Tibial nerve (tissue), 4 donors: ENCODE measurements around the gene ZNF655. TPM values are rescaled to one million over a fixed set of nuclear protein-coding genes. Genes with fewer than 3 reads are reported as not detected.

ENCODE experiments used
- DNase-seq, 2 donors: peaks; one replicate each; pipeline ENCODE4 v3.0.0-alpha.2; 2019; ENCODE audit warnings: low spot score in 2 of 2
- H3K27ac ChIP-seq, 4 donors: fragments of 200-600 bp; sonication (generic) in 3 of 4; one replicate each; pipeline ENCODE4 v1.5.1; 2017 to 2019; ENCODE audit warnings: mild to moderate bottlenecking in 1 of 4
- H3K27me3 ChIP-seq, 2 donors: fragments of 200-600 bp; sonication (generic) in 1 of 2; one replicate each; pipeline versions ENCODE4 v1.5.1 to v1.6.0; 2017 to 2019
- H3K36me3 ChIP-seq, 3 donors: fragments of 200-600 bp; sonication (generic); one replicate each; pipeline ENCODE4 v1.5.1; 2018 to 2019
- H3K4me1 ChIP-seq, 4 donors: fragments of 200-600 bp; sonication (generic) in 3 of 4; one replicate each; pipeline ENCODE4 v1.5.1; 2017 to 2019
- H3K4me3 ChIP-seq, 4 donors: fragments of 200-600 bp; sonication (generic) in 3 of 4; one replicate each; pipeline ENCODE4 v1.5.1; 2017 to 2019; ENCODE audit warnings: mild to moderate bottlenecking in 1 of 4, moderate library complexity in 1 of 4
- H3K9me3 ChIP-seq, 4 donors: fragments of 200-600 bp; sonication (generic) in 3 of 4; one replicate each; pipeline ENCODE4 v1.5.1; 2017 to 2019
- EP300 ChIP-seq, 2 donors: sonication (generic); formaldehyde crosslinking; IDR thresholded peaks; one replicate each; pipeline ENCODE4 v1.6.1; 2017; ENCODE audit warnings: antibody characterized with exemption in 2 of 2, mild to moderate bottlenecking in 1 of 2
- POLR2A ChIP-seq, 2 donors: fragments of 450-650 bp; IDR thresholded peaks; one replicate each; pipeline ENCODE4 v1.6.1; 2017; ENCODE audit warnings: antibody characterized with exemption in 2 of 2, mild to moderate bottlenecking in 2 of 2, moderate library complexity in 2 of 2
- WGBS, 2 donors: methylation state at CpG; one replicate each; pipeline ENCODE4 v1.1.5; 2018; 5-methylcytosine and 5-hydroxymethylcytosine counted together
- total RNA-seq, 4 donors: library from RNA; depleted of rRNA; stranded (reverse); fragments of >200 nt; gene quantifications; one replicate each; pipeline ENCODE4 v1.1.0, GENCODE V29; 2016
- TF ChIP-seq, protein P1 (sequence below), 5 experiments: fragments of 200-600 bp in 3 of 5; fragments of 450-650 bp in 2 of 5; sonication (generic) in 3 of 5; IDR thresholded peaks; one replicate each; pipeline ENCODE4 v1.5.1; 2016 to 2019; ENCODE audit warnings: antibody characterized with exemption in 5 of 5, mild to moderate bottlenecking in 3 of 5, moderate library complexity in 2 of 5

The ZNF655 gene
- total RNA-seq, 4 donors from 2014 or later = 90.8 to 140 (median 104) TPM

DNA sequence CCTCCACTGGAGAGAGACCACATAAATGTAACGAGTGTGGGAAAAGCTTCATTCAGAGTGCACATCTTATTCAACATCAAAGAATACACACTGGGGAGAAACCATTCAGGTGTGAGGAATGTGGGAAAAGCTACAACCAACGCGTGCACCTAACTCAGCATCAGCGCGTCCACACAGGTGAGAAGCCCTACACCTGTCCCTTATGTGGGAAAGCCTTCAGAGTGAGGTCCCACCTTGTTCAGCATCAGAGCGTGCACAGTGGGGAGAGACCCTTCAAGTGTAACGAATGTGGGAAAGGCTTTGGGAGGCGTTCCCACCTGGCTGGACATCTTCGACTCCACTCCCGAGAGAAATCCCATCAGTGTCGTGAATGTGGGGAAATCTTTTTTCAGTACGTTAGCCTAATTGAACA, 27.1 kb upstream of the ZNF655 start:
- Histone ChIP-seq H3K4me1 (no peaks in the 10 kb centered on the region), H3K9me3 (peaks cover 0 to 91% (median 14%) of the 10 kb centered on the region in 4 donors), H3K4me3 (no peak overlapping the region), H3K27ac (no peak overlapping the region), H3K36me3 (peaks cover 10 to 95% (median 33%) of the 10 kb centered on the region in 3 donors), H3K27me3 (no peaks in the 10 kb centered on the region)
- 97 to 98% methylated on average over 12 of the region's 12 CpGs for WGBS, 2 donors
- no peak for DNase-seq
- TF ChIP-seq EP300 (IDR thresholded peaks at IDR 0.05) = no peak
- TF ChIP-seq, protein P1, sequence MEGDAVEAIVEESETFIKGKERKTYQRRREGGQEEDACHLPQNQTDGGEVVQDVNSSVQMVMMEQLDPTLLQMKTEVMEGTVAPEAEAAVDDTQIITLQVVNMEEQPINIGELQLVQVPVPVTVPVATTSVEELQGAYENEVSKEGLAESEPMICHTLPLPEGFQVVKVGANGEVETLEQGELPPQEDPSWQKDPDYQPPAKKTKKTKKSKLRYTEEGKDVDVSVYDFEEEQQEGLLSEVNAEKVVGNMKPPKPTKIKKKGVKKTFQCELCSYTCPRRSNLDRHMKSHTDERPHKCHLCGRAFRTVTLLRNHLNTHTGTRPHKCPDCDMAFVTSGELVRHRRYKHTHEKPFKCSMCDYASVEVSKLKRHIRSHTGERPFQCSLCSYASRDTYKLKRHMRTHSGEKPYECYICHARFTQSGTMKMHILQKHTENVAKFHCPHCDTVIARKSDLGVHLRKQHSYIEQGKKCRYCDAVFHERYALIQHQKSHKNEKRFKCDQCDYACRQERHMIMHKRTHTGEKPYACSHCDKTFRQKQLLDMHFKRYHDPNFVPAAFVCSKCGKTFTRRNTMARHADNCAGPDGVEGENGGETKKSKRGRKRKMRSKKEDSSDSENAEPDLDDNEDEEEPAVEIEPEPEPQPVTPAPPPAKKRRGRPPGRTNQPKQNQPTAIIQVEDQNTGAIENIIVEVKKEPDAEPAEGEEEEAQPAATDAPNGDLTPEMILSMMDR (IDR thresholded peaks at IDR 0.05) = no peak
- TF ChIP-seq POLR2A (IDR thresholded peaks at IDR 0.05) = no peak

DNA sequence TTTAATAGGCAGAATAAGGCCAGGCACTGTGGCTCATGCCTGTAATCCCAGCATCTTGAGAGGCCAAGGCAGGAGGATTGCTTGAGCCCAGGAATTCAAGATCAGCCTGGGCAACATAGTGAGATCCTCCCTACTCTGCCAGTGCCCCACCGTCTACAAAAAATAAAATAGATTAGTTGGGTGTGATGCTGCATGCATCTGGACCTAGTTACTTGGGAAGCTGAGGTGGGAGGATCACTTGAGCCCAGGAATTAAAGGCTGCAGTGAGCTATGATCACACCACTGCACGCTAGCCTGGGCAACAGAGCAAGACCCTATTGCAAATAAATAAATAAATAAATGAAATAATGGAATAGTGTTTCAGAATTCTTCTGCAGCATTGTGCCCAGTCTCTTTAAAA, 22.8 kb upstream of the ZNF655 start:
- H3K36me3 ChIP-seq = peaks cover 8 to 74% (median 19%) of the 10 kb centered on the region in 3 donors
- WGBS, 2 donors = 95 to 96% methylated on average over 2 of the region's 2 CpGs
- no peaks in the 10 kb centered on the region for H3K4me1 ChIP-seq
- H3K27ac ChIP-seq = no peak overlapping the region
- TF ChIP-seq EP300 (IDR thresholded peaks at IDR 0.05) = no peak
- TF ChIP-seq, protein P1 (IDR thresholded peaks at IDR 0.05) = no peak
- no peak for TF ChIP-seq POLR2A (IDR thresholded peaks at IDR 0.05)
- no peak for DNase-seq
- peaks cover 0 to 100% (median 15%) of the 10 kb centered on the region in 4 donors for H3K9me3 ChIP-seq
- no peaks in the 10 kb centered on the region for H3K27me3 ChIP-seq
- no peak overlapping the region for H3K4me3 ChIP-seq

DNA sequence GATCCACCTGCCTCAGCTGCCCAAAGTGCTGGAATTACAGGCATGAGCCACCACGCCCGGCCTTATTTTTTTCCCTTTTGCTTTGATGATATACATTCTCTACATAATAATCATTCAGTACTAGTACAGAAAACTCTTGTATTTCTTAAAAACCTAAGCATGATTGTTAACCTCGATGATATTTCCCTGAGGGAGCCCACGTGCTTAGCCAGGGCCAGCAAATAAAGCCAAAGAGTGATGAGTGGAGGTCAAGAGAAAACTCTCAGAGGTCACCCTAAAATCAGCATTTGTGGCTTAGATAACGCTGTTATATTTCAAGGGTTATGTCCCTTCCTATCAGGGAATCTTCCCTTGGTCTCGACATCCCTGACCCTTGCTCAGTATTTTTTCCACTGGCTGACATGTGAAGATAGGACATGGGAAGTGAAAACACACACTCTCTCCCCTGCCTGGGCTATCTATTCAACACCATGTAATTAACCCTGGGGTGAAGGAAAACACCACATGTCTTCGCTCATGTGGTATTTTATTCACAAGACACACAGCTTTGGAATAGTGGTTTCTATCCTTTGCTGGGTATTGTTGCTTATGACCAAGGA, 19.1 kb upstream of the ZNF655 start:
- 81% methylated on average over 7 of the region's 7 CpGs for WGBS, 2 donors
- H3K36me3 ChIP-seq = peaks cover 0 to 65% (median 0%) of the 10 kb centered on the region in 3 donors
- no peak overlapping the region for H3K27ac ChIP-seq
- H3K9me3 ChIP-seq = peaks cover 0 to 98% (median 8%) of the 10 kb centered on the region in 4 donors
- TF ChIP-seq EP300 (IDR thresholded peaks at IDR 0.05) (no peak), POLR2A (IDR thresholded peaks at IDR 0.05) (no peak)
- TF ChIP-seq, protein P1 (IDR thresholded peaks at IDR 0.05) = no peak
- H3K27me3 ChIP-seq = no peaks in the 10 kb centered on the region
- no peak overlapping the region for H3K4me3 ChIP-seq
- no peak for DNase-seq
- no peaks in the 10 kb centered on the region for H3K4me1 ChIP-seq

DNA sequence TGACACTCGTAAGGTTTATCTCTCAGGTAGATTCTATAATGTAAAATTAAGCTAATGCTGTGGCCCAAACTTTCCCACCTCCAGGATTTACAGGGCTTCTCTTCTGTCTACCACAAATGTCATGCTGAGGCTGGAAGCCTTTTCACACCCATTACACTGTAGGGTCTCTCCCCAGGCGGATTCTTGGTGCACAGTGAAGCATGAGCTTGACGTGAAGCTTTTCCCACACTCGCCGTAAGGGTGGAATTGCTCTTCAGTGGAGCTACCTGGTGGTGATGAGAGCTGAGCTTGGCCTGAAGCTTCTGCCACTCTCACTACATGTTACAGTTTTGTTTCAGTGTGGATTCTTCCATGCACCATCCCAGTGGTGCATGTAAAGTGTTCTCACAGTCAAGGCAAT, 17.9 kb upstream of the ZNF655 start:
- Histone ChIP-seq H3K36me3 (peaks cover 0 to 62% (median 0%) of the 10 kb centered on the region in 3 donors), H3K9me3 (peaks cover 0 to 90% (median 8%) of the 10 kb centered on the region in 4 donors), H3K4me1 (no peaks in the 10 kb centered on the region), H3K27me3 (no peaks in the 10 kb centered on the region), H3K27ac (no peak overlapping the region), H3K4me3 (no peak overlapping the region)
- no peak for DNase-seq
- no peak for TF ChIP-seq POLR2A (IDR thresholded peaks at IDR 0.05)
- TF ChIP-seq, protein P1 (IDR thresholded peaks at IDR 0.05) = no peak
- TF ChIP-seq EP300 (IDR thresholded peaks at IDR 0.05) = no peak
- 91 to 94% methylated on average over 5 of the region's 5 CpGs for WGBS, 2 donors

DNA sequence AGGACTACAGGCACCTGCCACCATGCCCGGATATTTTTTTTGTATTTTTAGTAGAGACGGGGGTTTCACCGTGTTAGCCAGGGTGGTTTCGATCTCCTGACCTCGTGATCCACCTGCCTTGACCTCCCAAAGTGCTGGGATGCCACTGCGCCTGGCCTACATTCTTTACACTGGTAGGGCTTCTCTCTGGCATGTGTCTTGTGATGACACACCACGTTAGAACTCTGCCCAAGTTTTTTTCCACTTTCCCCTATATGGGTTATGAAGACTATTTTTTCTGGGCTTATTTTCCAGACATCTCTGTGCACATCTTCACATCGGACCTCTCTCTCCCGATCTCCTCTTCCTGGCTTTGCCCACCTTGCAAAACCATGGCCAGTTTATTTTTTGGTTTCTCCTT, 17.2 kb upstream of the ZNF655 start:
- H3K9me3 ChIP-seq = peaks cover 0 to 89% (median 8%) of the 10 kb centered on the region in 4 donors
- no peak overlapping the region for H3K4me3 ChIP-seq
- DNase-seq = no peak
- H3K27ac ChIP-seq = no peak overlapping the region
- WGBS, 2 donors = 88 to 92% methylated on average over 9 of the region's 9 CpGs
- TF ChIP-seq EP300 (IDR thresholded peaks at IDR 0.05) = no peak
- TF ChIP-seq, protein P1 (IDR thresholded peaks at IDR 0.05) = no peak
- TF ChIP-seq POLR2A (IDR thresholded peaks at IDR 0.05) = no peak
- H3K4me1 ChIP-seq = no peaks in the 10 kb centered on the region
- peaks cover 0 to 64% (median 0%) of the 10 kb centered on the region in 3 donors for H3K36me3 ChIP-seq
- no peaks in the 10 kb centered on the region for H3K27me3 ChIP-seq
